T-cell (primary cell): ENCODE measurements around the gene CNKSR2. TPM values are rescaled to one million over a fixed set of nuclear protein-coding genes. Genes with fewer than 3 reads are reported as not detected.

Source experiments
- ATAC-seq, 4 experiments: fragments of 200-7000 bp in 3 of 4; fragments of 150-1000 bp in 1 of 4; cut with Tn5 transposase; replicated peaks in 1 of 4; 1 replicate in 3 of 4; 2 replicates in 1 of 4; pipeline ENCODE4 v1.10.0; 2021; ENCODE audit warnings: moderate library complexity in 3 of 4, mild to moderate bottlenecking in 2 of 4, moderate number of reproducible peaks in 1 of 4
- CTCF ChIA-PET, 2 donors: fragments of 300-600 bp; sonication (Branson Sonifier 250); formaldehyde crosslinking; loops; one replicate each; lab custom pipeline; 2022; ENCODE audit warnings: antibody characterized with exemption in 2 of 2; lab: Charles Lee
- POLR2A ChIA-PET, 2 donors: fragments of 300-600 bp; sonication (Branson Sonifier 250); formaldehyde crosslinking; loops; one replicate each; lab custom pipeline; 2022; ENCODE audit warnings: antibody characterized with exemption in 2 of 2; lab: Charles Lee
- DNase-seq, 35 experiments: peaks; one replicate each; pipeline versions ENCODE4 v3.0.0 to v3.0.0-alpha.2; 2013 to 2023
- H3K27ac ChIP-seq: one replicate; pipeline ENCODE4 v1.5.1; 2013; ENCODE audit warnings: low read length
- H3K27me3 ChIP-seq, 2 experiments: replicated peaks in 1 of 2; 1 replicate in 1 of 2; 2 replicates in 1 of 2; pipeline versions ENCODE4 v1.6.1 to v1.7.0; 2013; ENCODE audit warnings: low read length in 1 of 2, mixed read lengths in 1 of 2; ENCODE audit not compliant: control insufficient read depth in 2 of 2, insufficient read depth in 2 of 2; ENCODE audit errors: extremely low read depth in 1 of 2
- H3K36me3 ChIP-seq, 2 donors: 1 replicate in 1 of 2; 2 replicates in 1 of 2; pipeline versions ENCODE4 v1.6.1 to v1.7.0; 2013; ENCODE audit warnings: low read length in 1 of 2; ENCODE audit not compliant: control insufficient read depth in 2 of 2, insufficient read depth in 1 of 2; ENCODE audit errors: extremely low read depth in 1 of 2
- H3K4me1 ChIP-seq, 2 experiments: 1 replicate in 1 of 2; 2 replicates in 1 of 2; pipeline versions ENCODE4 v1.6.1 to v1.7.0; 2013; ENCODE audit warnings: low read length in 2 of 2, mixed read lengths in 1 of 2; ENCODE audit not compliant: insufficient read depth in 2 of 2, control insufficient read depth in 1 of 2; ENCODE audit errors: extremely low read depth in 1 of 2
- H3K4me3 ChIP-seq, 2 donors: 1 replicate in 1 of 2; 2 replicates in 1 of 2; pipeline versions ENCODE4 v1.5.1 to v1.7.0; 2013; ENCODE audit warnings: mild to moderate bottlenecking in 2 of 2, low read length in 1 of 2, moderate library complexity in 1 of 2; ENCODE audit not compliant: control insufficient read depth in 1 of 2; ENCODE audit errors: extremely low read depth in 1 of 2
- H3K9me3 ChIP-seq: 2 replicates; pipeline ENCODE4 v1.7.0; 2013
- H3K27ac Mint-ChIP-seq, 2 donors: one replicate each; pipeline ENCODE4 v1.8.0; 2020 to 2021; ENCODE audit warnings: mild to moderate bottlenecking in 2 of 2, mixed read lengths in 2 of 2
- H3K27me3 Mint-ChIP-seq, 2 donors: one replicate each; pipeline ENCODE4 v1.8.0; 2021 to 2022; ENCODE audit warnings: mixed read lengths in 2 of 2
- H3K36me3 Mint-ChIP-seq: one replicate; pipeline ENCODE4 v1.8.0; 2021; ENCODE audit warnings: mixed read lengths
- H3K4me1 Mint-ChIP-seq, 3 donors: one replicate each; pipeline ENCODE4 v1.8.0; 2020 to 2022; ENCODE audit warnings: mixed read lengths in 3 of 3, mild to moderate bottlenecking in 1 of 3
- H3K4me3 Mint-ChIP-seq, 3 donors: one replicate each; pipeline ENCODE4 v1.8.0; 2020 to 2022; ENCODE audit warnings: mild to moderate bottlenecking in 3 of 3, mixed read lengths in 3 of 3, moderate library complexity in 3 of 3
- H3K9me3 Mint-ChIP-seq, 3 donors: one replicate each; pipeline ENCODE4 v1.8.0; 2020 to 2022; ENCODE audit warnings: mixed read lengths in 3 of 3
- WGBS: methylation state at CpG from one replicate; pipeline ENCODE4 v1.1.5; 2013; ENCODE audit warnings: missing lambda C conversion rate; ENCODE audit not compliant: insufficient coverage; 5-methylcytosine and 5-hydroxymethylcytosine counted together
- total RNA-seq, 35 experiments: library from RNA in 6 of 35; stranded (reverse) in 6 of 35; fragments of 120-200 nt in 1 of 35; gene quantifications; one replicate each; pipeline versions ENCODE4 v1.2.1 to v1.2.4 and lab custom pipeline; 2013 to 2026

The CNKSR2 gene
- total RNA-seq, 5 donors from 2014 or later (not counting 1 experiment from before 2014, with no cell fraction given): 10.4 to 16.4 (median 10.9) TPM

DNA sequence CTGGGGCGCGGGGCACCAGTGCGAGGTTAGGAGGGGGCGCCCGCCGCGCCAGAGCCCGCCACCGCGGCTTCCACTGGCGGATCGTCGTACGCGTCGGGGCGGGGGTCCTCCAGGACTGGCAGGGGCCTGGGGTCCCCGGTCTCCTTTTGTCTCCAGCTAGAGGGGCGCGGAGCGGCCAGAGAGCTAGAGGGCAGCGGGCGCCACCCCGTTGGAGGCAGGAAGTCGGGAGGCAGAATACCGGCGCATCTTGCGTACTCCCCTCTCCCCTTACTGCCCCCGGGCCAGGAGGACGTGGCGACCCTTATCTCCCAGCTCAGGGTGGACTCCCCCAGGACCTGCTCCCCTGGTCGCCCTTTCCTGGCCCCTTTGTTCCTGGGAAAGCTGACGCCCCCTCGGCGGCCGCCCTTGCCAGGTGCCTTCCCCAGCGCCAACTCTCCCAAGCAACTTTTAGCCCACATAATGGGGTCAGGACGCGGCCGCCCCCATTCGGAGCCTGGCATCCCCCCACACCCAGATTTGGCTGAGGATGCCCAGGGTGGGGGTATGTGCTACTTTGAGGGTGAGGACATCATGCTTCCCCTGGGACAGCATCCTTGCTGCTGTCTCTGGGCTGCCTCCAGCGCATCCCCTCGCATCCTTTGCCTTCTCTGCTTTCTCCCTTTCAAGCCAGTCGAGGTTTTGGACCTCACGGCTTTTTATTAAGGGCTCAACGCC, 933 bp downstream of the CNKSR2 start:
- POLR2A ChIA-PET: no interaction called here
- 2% methylated on average over 25 of the region's 46 CpGs for WGBS
- CTCF ChIA-PET: interaction anchor here (0.5 to 1.2 kb wide), 4 partner anchors 10 to 1241 kb away, joined by 3 to 5 read pairs (median 4); no protein-coding TSS in a partner anchor
- Histone ChIP-seq H3K27me3 (peaks cover 0 to 3% of the 10 kb centered on the region in 2 experiments), H3K4me1 (peaks cover 7 to 8% of the 10 kb centered on the region in 2 experiments), H3K36me3 (no peaks in the 10 kb centered on the region), H3K9me3 (no peaks in the 10 kb centered on the region), H3K27ac (no peak overlapping the region), H3K4me3 (peak overlapping the region; percentile 62 to 67)
- no peaks in the 10 kb centered on the region for H3K9me3 Mint-ChIP-seq
- peak overlapping the region; percentile 61 to 80 for H3K27ac Mint-ChIP-seq
- peak overlapping the region; percentile 87 to 88 (median 87) for H3K4me3 Mint-ChIP-seq
- peaks cover 31 to 38% (median 38%) of the 10 kb centered on the region in 3 donors for H3K4me1 Mint-ChIP-seq
- H3K27me3 Mint-ChIP-seq: no peaks in the 10 kb centered on the region
- DNase-seq (peak in 5 of 35 experiments; percentile 0 to 10 (median 7)), ATAC-seq (peak in 3 of 4 experiments; percentile 5 to 15 (median 12))
- H3K36me3 Mint-ChIP-seq: no peaks in the 10 kb centered on the region

DNA sequence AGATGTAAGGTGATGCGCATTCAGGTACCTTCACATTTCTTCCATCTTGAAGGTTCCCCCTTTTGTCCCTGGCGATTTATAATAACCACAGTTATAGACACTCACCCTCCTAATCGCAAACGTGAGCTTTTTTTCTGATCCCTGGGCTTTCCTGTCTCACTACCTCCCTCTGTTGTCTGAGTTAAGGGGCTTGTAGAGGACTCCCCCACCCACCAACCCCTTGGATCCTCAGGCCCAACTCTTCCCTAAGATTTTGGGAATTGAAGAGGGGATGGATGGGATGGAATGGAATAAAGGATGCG, 1.4 kb downstream of the CNKSR2 start:
- H3K4me1 Mint-ChIP-seq: peaks cover 31 to 39% (median 39%) of the 10 kb centered on the region in 3 donors
- peaks cover 7 to 8% of the 10 kb centered on the region in 2 experiments for H3K4me1 ChIP-seq
- peak overlapping the region; percentile 52 for H3K27ac Mint-ChIP-seq
- no peaks in the 10 kb centered on the region for H3K36me3 ChIP-seq
- ChIA-PET CTCF (interaction anchor here (0.6 to 1.2 kb wide), 3 partner anchors 10 to 390 kb away, joined by 3 to 5 read pairs (median 4); no protein-coding TSS in a partner anchor), POLR2A (no interaction called here)
- H3K36me3 Mint-ChIP-seq: no peaks in the 10 kb centered on the region
- no peak overlapping the region for H3K27ac ChIP-seq
- DNase-seq: peak in 1 of 35 experiments; percentile 21
- no peaks in the 10 kb centered on the region for H3K27me3 Mint-ChIP-seq
- no CpG with 5 or more reads among the region's 5 CpGs for WGBS
- ATAC-seq: no peak
- H3K9me3 ChIP-seq: no peaks in the 10 kb centered on the region
- no peaks in the 10 kb centered on the region for H3K9me3 Mint-ChIP-seq
- H3K4me3 Mint-ChIP-seq: peak overlapping the region; percentile 87 to 88 (median 87)
- peak overlapping the region; percentile 62 to 67 for H3K4me3 ChIP-seq
- peaks cover 0 to 3% of the 10 kb centered on the region in 2 experiments for H3K27me3 ChIP-seq

DNA sequence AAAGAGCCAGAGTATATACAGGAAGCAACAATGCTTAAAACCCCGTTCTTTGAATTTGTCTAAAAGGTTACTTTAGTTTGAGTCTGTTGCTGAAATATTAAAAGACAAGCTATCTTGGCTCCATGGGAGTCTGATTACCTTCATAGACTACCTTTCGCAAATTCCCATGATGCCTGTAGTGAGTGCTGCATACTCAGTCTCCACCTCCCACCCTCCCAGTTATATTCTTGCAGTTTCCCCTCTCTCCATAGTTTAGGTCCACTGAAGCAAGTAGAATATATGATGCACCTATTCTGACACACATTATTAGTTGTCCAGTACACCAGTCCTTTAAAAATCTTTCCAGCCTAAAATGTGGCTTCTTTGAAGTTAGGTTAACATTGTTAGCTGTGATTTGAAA, 2.4 kb downstream of the CNKSR2 start:
- Histone ChIP-seq H3K4me3 (no peak overlapping the region), H3K27ac (no peak overlapping the region), H3K4me1 (peaks cover 7 to 8% of the 10 kb centered on the region in 2 experiments), H3K36me3 (no peaks in the 10 kb centered on the region), H3K9me3 (no peaks in the 10 kb centered on the region), H3K27me3 (peaks cover 0 to 3% of the 10 kb centered on the region in 2 experiments)
- peaks cover 31 to 42% (median 39%) of the 10 kb centered on the region in 3 donors for H3K4me1 Mint-ChIP-seq
- ChIA-PET CTCF (no interaction called here), POLR2A (no interaction called here)
- no CpG with 5 or more reads among the region's 2 CpGs for WGBS
- ATAC-seq: no peak
- H3K36me3 Mint-ChIP-seq: no peaks in the 10 kb centered on the region
- no peaks in the 10 kb centered on the region for H3K9me3 Mint-ChIP-seq
- peak overlapping the region; percentile 21 to 88 (median 87) for H3K4me3 Mint-ChIP-seq
- no peaks in the 10 kb centered on the region for H3K27me3 Mint-ChIP-seq
- peak overlapping the region in 1 of 2 donors; percentile 13 for H3K27ac Mint-ChIP-seq
- no peak for DNase-seq

DNA sequence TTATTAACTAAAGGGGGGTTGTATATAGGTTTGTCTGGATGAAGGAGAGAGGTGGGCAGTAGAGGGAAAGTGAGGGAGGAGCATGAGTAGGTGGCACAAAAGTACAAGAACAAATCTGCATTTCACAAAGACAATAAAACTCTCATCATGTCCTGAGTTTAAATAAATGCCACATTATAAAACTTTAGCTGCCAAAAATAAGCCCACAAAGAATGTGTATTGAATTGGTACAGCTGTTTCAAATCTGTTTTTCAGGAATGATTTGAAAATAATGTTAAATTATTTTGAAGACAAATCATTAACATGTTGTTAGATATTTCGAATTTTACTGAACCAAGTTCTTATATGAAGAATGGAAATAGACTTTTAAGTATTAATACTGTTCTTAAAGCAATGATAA, 5.8 kb downstream of the CNKSR2 start:
- ChIA-PET CTCF (no interaction called here), POLR2A (no interaction called here)
- Histone ChIP-seq H3K4me1 (peaks cover 3 to 4% of the 10 kb centered on the region in 2 experiments), H3K4me3 (no peak overlapping the region), H3K27me3 (no peaks in the 10 kb centered on the region), H3K36me3 (no peaks in the 10 kb centered on the region), H3K27ac (no peak overlapping the region), H3K9me3 (no peaks in the 10 kb centered on the region)
- Mint-ChIP-seq H3K4me3 (no peak overlapping the region), H3K27me3 (no peaks in the 10 kb centered on the region), H3K27ac (no peak overlapping the region), H3K36me3 (no peaks in the 10 kb centered on the region), H3K9me3 (no peaks in the 10 kb centered on the region), H3K4me1 (peaks cover 38 to 50% (median 38%) of the 10 kb centered on the region in 3 donors)
- no CpG with 5 or more reads among the region's 1 CpG for WGBS
- DNase-seq: no peak
- ATAC-seq: no peak

DNA sequence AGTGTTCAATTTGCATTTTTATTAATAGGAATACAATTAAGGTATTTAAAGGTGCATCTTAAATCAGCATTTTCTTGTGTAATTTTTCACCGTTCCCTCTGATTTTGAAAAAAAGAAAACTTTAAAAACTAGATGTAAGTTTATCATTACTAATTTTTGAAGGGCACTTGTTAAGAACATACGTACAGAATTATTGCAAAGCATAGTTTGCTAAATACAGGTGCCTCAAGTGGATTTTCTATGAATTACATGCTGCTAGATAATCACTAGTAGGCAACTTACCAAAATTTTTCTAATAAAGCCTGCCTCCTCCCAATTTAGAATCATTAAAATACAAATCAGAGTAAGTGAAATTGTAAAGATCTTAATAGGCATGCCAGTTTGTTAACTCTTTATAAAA, 8.5 kb downstream of the CNKSR2 start:
- no peak for ATAC-seq
- CTCF ChIA-PET: no interaction called here
- Mint-ChIP-seq H3K9me3 (no peaks in the 10 kb centered on the region), H3K4me3 (no peak overlapping the region), H3K27ac (no peak overlapping the region), H3K36me3 (no peaks in the 10 kb centered on the region), H3K27me3 (no peaks in the 10 kb centered on the region), H3K4me1 (peaks cover 19 to 32% (median 21%) of the 10 kb centered on the region in 3 donors)
- DNase-seq: peak in 1 of 35 experiments; percentile 11
- H3K4me3 ChIP-seq: no peak overlapping the region
- H3K27ac ChIP-seq: no peak overlapping the region
- POLR2A ChIA-PET: no interaction called here
- no peaks in the 10 kb centered on the region for H3K9me3 ChIP-seq
- H3K4me1 ChIP-seq: no peaks in the 10 kb centered on the region
- no peaks in the 10 kb centered on the region for H3K36me3 ChIP-seq
- no peaks in the 10 kb centered on the region for H3K27me3 ChIP-seq
- no CpG with 5 or more reads among the region's 2 CpGs for WGBS

DNA sequence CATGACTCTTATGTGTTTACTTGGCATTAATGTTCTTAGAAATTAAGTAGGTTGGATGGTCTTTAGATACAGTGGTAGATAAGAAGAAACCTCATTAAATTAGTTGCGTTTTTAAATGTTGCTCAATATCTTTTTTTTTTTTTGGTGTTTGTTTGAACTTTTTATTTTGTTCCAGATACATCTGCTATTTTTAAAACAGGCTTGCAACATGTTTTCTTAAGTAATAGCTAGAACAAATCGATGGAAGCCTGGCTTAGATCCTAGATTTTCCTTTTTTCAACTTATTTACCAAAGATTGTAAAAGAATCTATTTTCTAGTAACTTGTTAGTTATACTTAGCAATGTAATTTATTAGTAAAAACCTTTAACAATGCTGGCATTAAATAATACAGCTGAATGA, 9.3 kb downstream of the CNKSR2 start:
- Mint-ChIP-seq H3K27me3 (no peaks in the 10 kb centered on the region), H3K4me1 (peaks cover 16 to 29% (median 21%) of the 10 kb centered on the region in 3 donors), H3K27ac (no peak overlapping the region), H3K9me3 (no peaks in the 10 kb centered on the region), H3K36me3 (no peaks in the 10 kb centered on the region), H3K4me3 (no peak overlapping the region)
- H3K4me1 ChIP-seq: no peaks in the 10 kb centered on the region
- CTCF ChIA-PET: interaction anchor here in 1 of 2 donors (0.7 to 0.9 kb wide), 2 partner anchors 96 to 916 kb away, joined by 3 to 6 read pairs; no protein-coding TSS in a partner anchor
- H3K27me3 ChIP-seq: no peaks in the 10 kb centered on the region
- POLR2A ChIA-PET: interaction anchor here (0.6 to 0.7 kb wide), 4 partner anchors 16 to 1034 kb away, joined by 3 to 6 read pairs (median 4); no protein-coding TSS in a partner anchor
- no CpG with 5 or more reads among the region's 2 CpGs for WGBS
- DNase-seq (no peak), ATAC-seq (no peak)
- no peaks in the 10 kb centered on the region for H3K9me3 ChIP-seq
- H3K27ac ChIP-seq: no peak overlapping the region
- H3K4me3 ChIP-seq: no peak overlapping the region
- H3K36me3 ChIP-seq: no peaks in the 10 kb centered on the region
